NB4 (cell line): ENCODE results near the gene SYNE3.

Source experiments
- POLR2A ChIP-seq: IDR thresholded peaks from 2 replicates; pipeline ENCODE4 v1.6.1; 2011; ENCODE audit warnings: mild to moderate bottlenecking; ENCODE audit not compliant: insufficient read length; ENCODE audit errors: extremely low read depth
- TF ChIP-seq, protein P1 (sequence below): IDR thresholded peaks from one replicate; pipeline ENCODE4 v1.5.1; 2012; ENCODE audit warnings: low read depth, low read length
- TF ChIP-seq, protein P2 (sequence below): IDR thresholded peaks from 2 replicates; pipeline ENCODE4 v1.6.1; 2011; ENCODE audit warnings: low read depth, low read length

DNA sequence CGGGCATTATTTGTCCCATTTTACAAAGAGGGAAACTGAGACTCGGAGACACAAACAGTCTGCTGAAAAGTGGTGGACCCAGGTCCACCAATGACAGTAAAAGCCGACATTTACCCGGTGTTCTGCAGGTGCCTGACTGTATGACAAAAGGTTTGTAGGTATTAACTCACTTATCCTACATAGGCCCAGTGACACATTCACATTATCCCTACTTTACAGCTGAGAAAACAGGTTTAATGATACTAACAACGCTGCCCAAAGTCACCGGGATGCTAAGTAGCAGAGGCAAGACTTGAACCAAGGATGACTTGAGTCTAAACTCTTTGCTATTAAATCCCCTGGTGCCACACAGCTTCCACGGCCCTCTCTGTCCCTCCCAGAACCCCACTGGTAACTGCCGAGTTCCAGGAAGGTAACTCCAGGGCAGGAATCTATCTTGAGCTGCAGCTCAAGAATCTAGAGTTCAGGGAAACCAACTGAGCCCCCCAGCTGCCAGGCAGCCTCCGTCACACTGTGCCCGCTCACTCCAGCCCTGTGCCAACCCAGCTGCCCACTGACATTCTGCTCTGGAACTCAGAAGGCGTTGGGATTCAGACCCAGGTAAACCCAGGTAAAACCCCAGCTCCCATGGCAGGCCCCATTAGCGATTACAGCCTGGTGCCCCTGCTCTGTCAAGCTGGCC, 33.7 kb downstream of the SYNE3 start:
- TF ChIP-seq, protein P1, sequence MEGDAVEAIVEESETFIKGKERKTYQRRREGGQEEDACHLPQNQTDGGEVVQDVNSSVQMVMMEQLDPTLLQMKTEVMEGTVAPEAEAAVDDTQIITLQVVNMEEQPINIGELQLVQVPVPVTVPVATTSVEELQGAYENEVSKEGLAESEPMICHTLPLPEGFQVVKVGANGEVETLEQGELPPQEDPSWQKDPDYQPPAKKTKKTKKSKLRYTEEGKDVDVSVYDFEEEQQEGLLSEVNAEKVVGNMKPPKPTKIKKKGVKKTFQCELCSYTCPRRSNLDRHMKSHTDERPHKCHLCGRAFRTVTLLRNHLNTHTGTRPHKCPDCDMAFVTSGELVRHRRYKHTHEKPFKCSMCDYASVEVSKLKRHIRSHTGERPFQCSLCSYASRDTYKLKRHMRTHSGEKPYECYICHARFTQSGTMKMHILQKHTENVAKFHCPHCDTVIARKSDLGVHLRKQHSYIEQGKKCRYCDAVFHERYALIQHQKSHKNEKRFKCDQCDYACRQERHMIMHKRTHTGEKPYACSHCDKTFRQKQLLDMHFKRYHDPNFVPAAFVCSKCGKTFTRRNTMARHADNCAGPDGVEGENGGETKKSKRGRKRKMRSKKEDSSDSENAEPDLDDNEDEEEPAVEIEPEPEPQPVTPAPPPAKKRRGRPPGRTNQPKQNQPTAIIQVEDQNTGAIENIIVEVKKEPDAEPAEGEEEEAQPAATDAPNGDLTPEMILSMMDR: no peak
- no peak for TF ChIP-seq POLR2A
- TF ChIP-seq, protein P2, sequence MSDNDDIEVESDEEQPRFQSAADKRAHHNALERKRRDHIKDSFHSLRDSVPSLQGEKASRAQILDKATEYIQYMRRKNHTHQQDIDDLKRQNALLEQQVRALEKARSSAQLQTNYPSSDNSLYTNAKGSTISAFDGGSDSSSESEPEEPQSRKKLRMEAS: no peak
